ENCODE data around the gene MFNG. TPM values are rescaled to one million over a fixed set of nuclear protein-coding genes. Genes with fewer than 3 reads are reported as not detected.

The MFNG gene
- total RNA-seq, 1 donor from 2014 or later: 75.4 TPM

GRCh38 chr22:37448516-37449127 lies 37.6 kb downstream of the MFNG start:
- Mint-ChIP-seq H3K4me3 (ENCODE audit: unreplicated experiment) (no peak overlapping the region), H3K9me3 (ENCODE audit: unreplicated experiment) (no peaks in the 10 kb centered on the region), H3K36me3 (ENCODE audit: low read depth, unreplicated experiment) (no peaks in the 10 kb centered on the region), H3K4me1 (ENCODE audit: unreplicated experiment) (peaks cover 8% of the 10 kb centered on the region), H3K27ac (ENCODE audit: unreplicated experiment) (no peak overlapping the region), H3K27me3 (ENCODE audit: unreplicated experiment) (no peaks in the 10 kb centered on the region)
- TF ChIP-seq CTCF (IDR thresholded peaks at IDR 0.05; ENCODE audit: unreplicated experiment): no peak
- no peak for DNase-seq (ENCODE audit: low spot score)

DNA sequence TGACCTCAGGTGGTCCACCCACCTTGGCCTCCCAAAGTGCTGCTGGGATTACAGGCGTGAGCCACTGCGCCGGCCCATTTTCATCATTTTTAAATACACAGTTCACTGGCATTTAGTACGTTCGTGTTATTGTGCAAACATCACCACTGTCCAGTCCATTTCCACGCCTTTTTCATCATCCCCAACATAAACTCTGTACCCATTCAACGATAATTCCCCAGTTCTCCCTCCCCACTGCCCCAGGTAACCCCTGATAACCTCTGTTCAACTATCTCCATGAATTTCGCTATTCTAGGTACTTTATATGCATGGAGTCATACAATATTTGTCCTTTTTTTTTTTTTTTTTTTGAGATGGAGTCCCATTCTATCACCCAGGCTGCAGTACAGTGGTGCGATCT lies 40.7 kb downstream of the MFNG start:
- Mint-ChIP-seq H3K36me3 (ENCODE audit: low read depth, unreplicated experiment) (peaks cover 4% of the 10 kb centered on the region), H3K27me3 (ENCODE audit: unreplicated experiment) (peaks cover 2% of the 10 kb centered on the region), H3K4me1 (ENCODE audit: unreplicated experiment) (peaks cover 8% of the 10 kb centered on the region), H3K9me3 (ENCODE audit: unreplicated experiment) (no peaks in the 10 kb centered on the region), H3K4me3 (ENCODE audit: unreplicated experiment) (no peak overlapping the region), H3K27ac (ENCODE audit: unreplicated experiment) (no peak overlapping the region)
- TF ChIP-seq CTCF (IDR thresholded peaks at IDR 0.05; ENCODE audit: unreplicated experiment): no peak
- no peak for DNase-seq (ENCODE audit: low spot score)

- no peak for TF ChIP-seq CTCF (IDR thresholded peaks at IDR 0.05; ENCODE audit: unreplicated experiment)
- DNase-seq (ENCODE audit: low spot score): no peak
- Mint-ChIP-seq H3K4me3 (ENCODE audit: unreplicated experiment) (no peak overlapping the region), H3K4me1 (ENCODE audit: unreplicated experiment) (no peaks in the 10 kb centered on the region), H3K36me3 (ENCODE audit: low read depth, unreplicated experiment) (peaks cover 4% of the 10 kb centered on the region), H3K27me3 (ENCODE audit: unreplicated experiment) (peaks cover 2% of the 10 kb centered on the region), H3K9me3 (ENCODE audit: unreplicated experiment) (no peaks in the 10 kb centered on the region), H3K27ac (ENCODE audit: unreplicated experiment) (no peak overlapping the region)
These were observed 42.2 kb downstream of the MFNG start for GRCh38 chr22:37443977-37444376.

DNA sequence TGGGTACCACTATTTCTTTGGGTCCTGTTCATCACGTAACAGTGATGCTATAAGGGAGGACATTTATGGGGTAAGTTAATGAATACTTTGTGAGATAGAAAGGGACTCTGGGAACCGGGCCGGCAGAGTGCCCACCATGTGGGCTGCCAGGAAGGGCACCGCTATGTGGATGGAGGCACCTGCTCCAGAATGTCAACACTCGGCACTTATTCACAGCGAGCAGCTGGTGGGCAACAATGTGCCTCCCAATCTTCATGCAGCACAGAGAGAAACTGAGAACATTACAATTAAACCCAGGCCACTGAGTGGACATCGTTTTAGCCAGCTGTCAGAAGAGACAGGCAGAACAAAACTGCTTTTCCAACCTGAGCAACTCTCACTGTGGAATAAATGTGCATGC lies 43.1 kb downstream of the MFNG start:
- Mint-ChIP-seq H3K27me3 (ENCODE audit: unreplicated experiment) (peaks cover 2% of the 10 kb centered on the region), H3K4me1 (ENCODE audit: unreplicated experiment) (no peaks in the 10 kb centered on the region), H3K36me3 (ENCODE audit: low read depth, unreplicated experiment) (peaks cover 4% of the 10 kb centered on the region), H3K27ac (ENCODE audit: unreplicated experiment) (no peak overlapping the region), H3K4me3 (ENCODE audit: unreplicated experiment) (no peak overlapping the region), H3K9me3 (ENCODE audit: unreplicated experiment) (no peaks in the 10 kb centered on the region)
- TF ChIP-seq CTCF (IDR thresholded peaks at IDR 0.05; ENCODE audit: unreplicated experiment): no peak
- DNase-seq (ENCODE audit: low spot score): no peak

DNA sequence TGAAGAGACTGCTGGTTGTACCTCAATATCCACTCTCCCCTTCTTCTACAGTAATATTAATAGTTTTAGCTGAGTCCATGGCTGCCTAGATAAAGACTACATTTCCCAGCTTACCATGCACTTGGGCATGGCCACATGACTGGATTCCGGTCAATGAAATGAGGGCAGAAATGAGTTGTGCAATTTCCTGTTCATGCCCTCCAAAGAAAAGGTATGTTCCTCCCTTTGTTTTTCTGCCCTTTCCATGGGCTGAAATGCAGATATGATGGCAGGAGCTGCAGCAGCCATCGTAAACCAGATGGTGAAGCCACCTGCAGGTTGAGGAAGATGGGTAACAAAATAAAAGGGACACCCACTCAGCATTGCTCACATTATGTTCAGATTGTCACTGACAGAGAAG lies 43.6 kb downstream of the MFNG start:
- H3K27me3 Mint-ChIP-seq (ENCODE audit: unreplicated experiment): peaks cover 2% of the 10 kb centered on the region

More for the DNA sequence above, 43.6 kb downstream of the MFNG start:
- Mint-ChIP-seq H3K4me3 (ENCODE audit: unreplicated experiment) (no peak overlapping the region), H3K9me3 (ENCODE audit: unreplicated experiment) (no peaks in the 10 kb centered on the region), H3K27ac (ENCODE audit: unreplicated experiment) (no peak overlapping the region), H3K36me3 (ENCODE audit: low read depth, unreplicated experiment) (peaks cover 4% of the 10 kb centered on the region), H3K4me1 (ENCODE audit: unreplicated experiment) (no peaks in the 10 kb centered on the region)
- DNase-seq (ENCODE audit: low spot score): no peak
- TF ChIP-seq CTCF (IDR thresholded peaks at IDR 0.05; ENCODE audit: unreplicated experiment): no peak
